Measurements from ENCODE around the gene GBP2.

Gene GBP2

DNA sequence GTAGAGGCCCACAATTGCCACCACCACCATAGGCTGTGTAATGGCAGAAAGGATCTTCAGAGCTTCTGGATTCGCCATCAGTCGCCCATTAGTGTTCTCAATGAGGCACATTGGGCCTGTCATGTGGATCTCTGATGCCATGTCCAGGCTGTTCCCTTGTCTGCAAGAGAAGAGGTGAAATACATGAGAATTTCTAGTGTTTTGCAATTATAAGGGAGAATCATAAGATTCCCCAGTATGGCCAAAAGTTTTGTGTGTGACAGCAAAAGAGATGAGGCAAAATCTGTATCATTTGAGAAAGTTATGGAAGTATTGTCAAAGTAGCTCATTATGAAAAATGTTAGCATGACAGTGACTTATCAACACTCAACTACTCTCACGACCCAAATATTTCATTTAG, 62.8 kb downstream of the GBP2 start:
- Histone ChIP-seq H3K27ac (no peak overlapping the region), H3K4me3 (peak overlapping the region; percentile 12)
- no peak for TF ChIP-seq CTCF (IDR thresholded peaks at IDR 0.05)
- no peak for DNase-seq (ENCODE audit: low spot score)

- Histone ChIP-seq H3K27ac (no peak overlapping the region), H3K4me3 (no peak overlapping the region)
- DNase-seq (ENCODE audit: low spot score) = no peak
- no peak for TF ChIP-seq CTCF (IDR thresholded peaks at IDR 0.05)
Measured at GRCh38 chr1:89060091-89060490, 65.8 kb downstream of the GBP2 start.

All from coronary artery (tissue), 2 donors.